Endothelial cell of umbilical vein (primary cell): ENCODE data around the gene CD300LF. TPM values are rescaled to one million over a fixed set of nuclear protein-coding genes. Genes with fewer than 3 reads are reported as not detected.

Experiments
- BruUV-seq: library from RNA; stranded (reverse); fragments of 400-500 nt; replicated peaks from 2 replicates; lab custom pipeline; 2021; lab: Mats Ljungman, UMichigan
- CTCF ChIA-PET: fragments of 300-600, 350-600 bp; sonication (Branson Sonifier 250); formaldehyde crosslinking; loops from one replicate; lab custom pipeline; 2021; ENCODE audit warnings: antibody characterized with exemption, inconsistent platforms; lab: Charles Lee
- POLR2A ChIA-PET: fragments of 300-600, 350-600 bp; sonication (Branson Sonifier 250); formaldehyde crosslinking; loops from one replicate; lab custom pipeline; 2021; ENCODE audit warnings: antibody characterized with exemption, inconsistent platforms; lab: Charles Lee
- DNase-seq: peaks from one replicate; pipeline ENCODE4 v3.0.0-alpha.2; 2011; ENCODE audit warnings: low read depth, low spot score
- FAIRE-seq: peaks from 2 replicates; lab custom pipeline; 2011; peaks lifted over from hg19 to GRCh38; lab: Jason Lieb, UNC
- H2AFZ ChIP-seq: 2 replicates; pipeline ENCODE4 v1.6.0; 2012; ENCODE audit warnings: low read depth, low read length, control low read depth, inconsistent platforms
- H3K27ac ChIP-seq: 2 replicates; pipeline ENCODE4 v1.5.1; 2011; ENCODE audit warnings: low read depth, mild to moderate bottlenecking, control low read depth, low read length, moderate library complexity; ENCODE audit not compliant: insufficient read depth
- H3K27me3 ChIP-seq, 2 experiments: 2 replicates each; pipeline versions ENCODE4 v1.6.0 to v1.6.1; 2011; ENCODE audit warnings: low read length in 2 of 2, mixed read lengths in 1 of 2; ENCODE audit not compliant: control insufficient read depth in 2 of 2, insufficient read depth in 2 of 2
- H3K36me3 ChIP-seq, 2 experiments: 2 replicates in 1 of 2; 3 replicates in 1 of 2; pipeline ENCODE4 v1.5.1; 2011; ENCODE audit warnings: low read length in 2 of 2, mild to moderate bottlenecking in 1 of 2, moderate library complexity in 1 of 2; ENCODE audit not compliant: control insufficient read depth in 2 of 2, insufficient read depth in 2 of 2; ENCODE audit errors: extremely low read depth in 1 of 2
- H3K4me1 ChIP-seq: 3 replicates; pipeline ENCODE4 v1.5.1; 2011; ENCODE audit warnings: mild to moderate bottlenecking, low read length; ENCODE audit not compliant: control insufficient read depth, insufficient read depth; ENCODE audit errors: extremely low read depth
- H3K4me2 ChIP-seq: 2 replicates; pipeline ENCODE4 v1.6.1; 2011; ENCODE audit warnings: low read length, control low read depth, mixed read lengths; ENCODE audit not compliant: insufficient read depth
- H3K4me3 ChIP-seq, 3 experiments: fragments of 200-600 bp in 1 of 3; sonication (generic), shearing (Covaris generic) in 1 of 3; replicated peaks in 1 of 3; 2 replicates each; pipeline ENCODE4 v1.5.1; 2011 to 2016; ENCODE audit warnings: control low read depth in 3 of 3, low read length in 3 of 3, mild to moderate bottlenecking in 2 of 3, inconsistent platforms in 1 of 3, low read depth in 1 of 3, moderate library complexity in 1 of 3; ENCODE audit not compliant: insufficient read depth in 1 of 3
- H3K79me2 ChIP-seq: 2 replicates; pipeline ENCODE4 v1.6.0; 2012; ENCODE audit warnings: low read length, inconsistent platforms; ENCODE audit not compliant: control insufficient read depth, insufficient read depth
- H3K9ac ChIP-seq: replicated peaks from 2 replicates; pipeline ENCODE3; 2011; ENCODE audit warnings: low read length, control low read depth; ENCODE audit not compliant: insufficient read depth; ENCODE audit errors: extremely low read depth
- H3K9me1 ChIP-seq: replicated peaks from 3 replicates; pipeline ENCODE4 v1.6.0; 2011; ENCODE audit warnings: mild to moderate bottlenecking, low read length; ENCODE audit not compliant: control insufficient read depth, insufficient read depth; ENCODE audit errors: extremely low read depth
- H3K9me3 ChIP-seq: replicated peaks from 2 replicates; pipeline ENCODE4 v1.5.1; 2012; ENCODE audit warnings: low read length, inconsistent platforms; ENCODE audit not compliant: control insufficient read depth, insufficient read depth
- H4K20me1 ChIP-seq: replicated peaks from 2 replicates; pipeline ENCODE3; 2011; ENCODE audit warnings: mild to moderate bottlenecking, low read length; ENCODE audit not compliant: control insufficient read depth, insufficient read depth; ENCODE audit errors: extremely low read depth
- EZH2 ChIP-seq: IDR thresholded peaks from 2 replicates; pipeline ENCODE4 v1.6.1; 2012; ENCODE audit warnings: borderline replicate concordance, low read depth, mild to moderate bottlenecking, moderate library complexity, low read length, inconsistent platforms; ENCODE audit not compliant: severe bottlenecking
- FOS ChIP-seq: IDR thresholded peaks from 2 replicates; pipeline ENCODE4 v1.6.1; 2011; ENCODE audit warnings: mild to moderate bottlenecking, low read length, moderate library complexity, borderline replicate concordance; ENCODE audit not compliant: insufficient read depth
- GATA2 ChIP-seq: IDR thresholded peaks from 2 replicates; pipeline ENCODE4 v1.7.0; 2011; ENCODE audit warnings: low read depth, mild to moderate bottlenecking, moderate library complexity, mixed read lengths, low read length; ENCODE audit not compliant: insufficient read length, insufficient read depth
- JUN ChIP-seq: IDR thresholded peaks from 2 replicates; pipeline ENCODE4 v1.6.1; 2011; ENCODE audit warnings: borderline replicate concordance, low read depth; ENCODE audit not compliant: insufficient read length, insufficient read depth
- MYC ChIP-seq: IDR thresholded peaks from one replicate; pipeline ENCODE4 v1.6.1; 2011; ENCODE audit warnings: mild to moderate bottlenecking, low read depth, low read length
- POLR2A ChIP-seq: IDR thresholded peaks from 2 replicates; pipeline ENCODE4 v1.6.1; 2012; ENCODE audit warnings: low read depth, mild to moderate bottlenecking, control low read depth, low read length
- POLR2AphosphoS5 ChIP-seq: IDR thresholded peaks from 2 replicates; pipeline ENCODE4 v1.6.1; 2012; ENCODE audit warnings: low read depth, mild to moderate bottlenecking, control low read depth, low read length, moderate library complexity; ENCODE audit not compliant: insufficient read depth
- dilution Hi-C: fragments of 300-500 bp; cut with MboI; formaldehyde crosslinking; loops from one replicate; pipeline ENCODE4 v1.15.0; 2019; ENCODE audit warnings: low sequenced_read_pairs; ENCODE audit not compliant: extremely low pct_ligation_motif_present
- intact Hi-C: fragments of 100-400 bp; cut with micrococcal nuclease; formaldehyde crosslinking; loops from one replicate; pipeline ENCODE4 v1.10.0; 2022
- polyA plus RNA-seq, 4 experiments: library from polyadenylated mRNA; depleted of rRNA in 3 of 4; stranded (reverse) in 3 of 4; unstranded in 1 of 4; fragments of >200 nt; gene quantifications; 2 replicates each; pipeline versions ENCODE4 v1.2.1 to v1.2.3, GENCODE V29; 2011 to 2012; ENCODE audit warnings: missing spikeins in 1 of 4
- total RNA-seq: library from RNA; stranded (reverse); gene quantifications from 2 replicates; pipeline ENCODE4 v1.2.3, GENCODE V29; 2021
- TF ChIP-seq, protein P1 (sequence below): IDR thresholded peaks from 2 replicates; pipeline ENCODE4 v1.6.1; 2011; ENCODE audit not compliant: insufficient read depth, insufficient read length
- TF ChIP-seq, protein P2 (sequence below), 2 donors: IDR thresholded peaks; 1 replicate in 1 of 2; 2 replicates in 1 of 2; pipeline ENCODE4 v1.5.1; 2011; ENCODE audit warnings: low read length in 2 of 2, mild to moderate bottlenecking in 2 of 2, moderate library complexity in 2 of 2, control low read depth in 1 of 2, inconsistent platforms in 1 of 2, low read depth in 1 of 2; ENCODE audit not compliant: insufficient read depth in 1 of 2; ENCODE audit errors: extremely low read depth in 1 of 2

CD300LF gene
- total and polyA plus RNA-seq, 2 donors (not counting 3 experiments of a cell fraction or from before 2014, with no cell fraction given): not detected

DNA sequence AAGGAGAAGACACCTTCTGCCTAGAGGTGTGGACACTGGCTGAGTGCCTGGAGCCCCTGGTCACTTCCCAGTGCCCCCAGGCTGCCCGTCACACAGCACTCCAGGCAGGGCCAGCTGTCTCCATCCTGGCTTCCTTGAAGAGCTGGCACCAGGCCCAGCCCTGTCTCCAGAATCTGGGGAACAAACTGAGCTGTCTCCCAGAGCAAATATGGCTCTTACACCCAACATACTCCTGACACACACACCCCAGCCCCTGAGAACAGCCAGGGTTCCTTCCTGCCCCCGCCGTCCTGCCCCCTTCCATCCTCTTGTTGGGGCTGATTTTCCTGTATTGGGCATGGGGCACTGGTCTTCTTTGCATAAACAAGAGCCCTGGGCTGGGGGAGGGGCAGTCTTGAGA, 44.8 kb upstream of the CD300LF start:
- no peak for TF ChIP-seq FOS
- no peak for TF ChIP-seq POLR2A
- no peak for TF ChIP-seq JUN
- TF ChIP-seq, protein P1, sequence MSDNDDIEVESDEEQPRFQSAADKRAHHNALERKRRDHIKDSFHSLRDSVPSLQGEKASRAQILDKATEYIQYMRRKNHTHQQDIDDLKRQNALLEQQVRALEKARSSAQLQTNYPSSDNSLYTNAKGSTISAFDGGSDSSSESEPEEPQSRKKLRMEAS: no peak
- no peak for TF ChIP-seq EZH2
- TF ChIP-seq POLR2AphosphoS5: no peak
- TF ChIP-seq GATA2: no peak
- TF ChIP-seq MYC: no peak
- TF ChIP-seq, protein P2, sequence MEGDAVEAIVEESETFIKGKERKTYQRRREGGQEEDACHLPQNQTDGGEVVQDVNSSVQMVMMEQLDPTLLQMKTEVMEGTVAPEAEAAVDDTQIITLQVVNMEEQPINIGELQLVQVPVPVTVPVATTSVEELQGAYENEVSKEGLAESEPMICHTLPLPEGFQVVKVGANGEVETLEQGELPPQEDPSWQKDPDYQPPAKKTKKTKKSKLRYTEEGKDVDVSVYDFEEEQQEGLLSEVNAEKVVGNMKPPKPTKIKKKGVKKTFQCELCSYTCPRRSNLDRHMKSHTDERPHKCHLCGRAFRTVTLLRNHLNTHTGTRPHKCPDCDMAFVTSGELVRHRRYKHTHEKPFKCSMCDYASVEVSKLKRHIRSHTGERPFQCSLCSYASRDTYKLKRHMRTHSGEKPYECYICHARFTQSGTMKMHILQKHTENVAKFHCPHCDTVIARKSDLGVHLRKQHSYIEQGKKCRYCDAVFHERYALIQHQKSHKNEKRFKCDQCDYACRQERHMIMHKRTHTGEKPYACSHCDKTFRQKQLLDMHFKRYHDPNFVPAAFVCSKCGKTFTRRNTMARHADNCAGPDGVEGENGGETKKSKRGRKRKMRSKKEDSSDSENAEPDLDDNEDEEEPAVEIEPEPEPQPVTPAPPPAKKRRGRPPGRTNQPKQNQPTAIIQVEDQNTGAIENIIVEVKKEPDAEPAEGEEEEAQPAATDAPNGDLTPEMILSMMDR (IDR thresholded peaks at IDR 0.05; ENCODE audit: extremely low read depth in 1 of 2, insufficient read depth in 1 of 2, low read depth in 1 of 2, low read length in 2 of 2): no peak
- Histone ChIP-seq H2AFZ (no peak overlapping the region), H3K27ac (no peak overlapping the region), H3K27me3 (no peaks in the 10 kb centered on the region), H3K4me1 (peaks cover 7% of the 10 kb centered on the region), H4K20me1 (no peaks in the 10 kb centered on the region), H3K79me2 (no peaks in the 10 kb centered on the region), H3K36me3 (no peaks in the 10 kb centered on the region), H3K9me3 (no peaks in the 10 kb centered on the region), H3K4me2 (no peak overlapping the region), H3K9ac (no peak overlapping the region), H3K9me1 (no peaks in the 10 kb centered on the region), H3K4me3 (no peak overlapping the region)
- ChIA-PET POLR2A (interaction anchor here (0.5 to 0.9 kb wide), 2 partner anchors 17 to 19 kb away, joined by 4 to 5 read pairs; partner anchors contain the start of gene NAT9), CTCF (interaction anchor here (0.9 to 3.5 kb wide), 4 partner anchors 13 to 34 kb away, joined by 3 to 14 read pairs (median 6); partner anchors contain the start of gene RAB37)
- DNase-seq (no peak), FAIRE-seq (no peak)
- dilution Hi-C loops (no loop called here), intact Hi-C loops (loop anchor here (1.0 kb wide), 1 partner anchor 8 kb away; no protein-coding TSS in a partner anchor)
- BruUV-seq: no TSS peak
